ENCODE results near the gene CD1B.
A peak's percentile ranks its signal among the peaks of the same experiment; 100 is the strongest.
"Not testable (repeated sequence)": the region's sequence is repeated elsewhere in the genome, so short reads cannot be mapped to it uniquely, and the experiment has no call there.

Gene CD1B

DNA sequence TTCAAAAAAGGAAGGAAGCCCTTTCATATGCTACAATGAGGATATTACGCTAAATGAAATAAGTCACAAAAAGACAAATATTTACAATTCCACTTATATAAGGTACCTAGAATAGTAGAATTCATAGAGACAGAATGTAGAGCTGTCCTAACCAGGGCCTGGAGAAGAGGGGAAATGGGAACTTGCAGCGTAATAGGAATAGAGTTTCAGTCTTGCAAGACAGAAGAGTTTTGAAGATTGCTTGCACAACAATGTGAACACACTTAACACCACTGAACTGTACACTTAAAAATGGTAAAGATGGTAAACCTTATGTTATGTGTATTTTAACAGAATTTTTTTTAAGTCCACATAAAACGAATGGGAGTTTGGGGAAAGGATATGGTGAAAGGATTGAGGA, 2.9 kb downstream of the CD1B start:
- no peak for DNase-seq (ENCODE audit: low spot score)

- no peak for DNase-seq (ENCODE audit: low spot score)
Measured at GRCh38 chr1:158327481-158327880, 3.9 kb downstream of the CD1B start.

GRCh38 chr1:158324395-158324794, 6.9 kb downstream of the CD1B start:
- no peak for DNase-seq (ENCODE audit: low spot score)

DNA sequence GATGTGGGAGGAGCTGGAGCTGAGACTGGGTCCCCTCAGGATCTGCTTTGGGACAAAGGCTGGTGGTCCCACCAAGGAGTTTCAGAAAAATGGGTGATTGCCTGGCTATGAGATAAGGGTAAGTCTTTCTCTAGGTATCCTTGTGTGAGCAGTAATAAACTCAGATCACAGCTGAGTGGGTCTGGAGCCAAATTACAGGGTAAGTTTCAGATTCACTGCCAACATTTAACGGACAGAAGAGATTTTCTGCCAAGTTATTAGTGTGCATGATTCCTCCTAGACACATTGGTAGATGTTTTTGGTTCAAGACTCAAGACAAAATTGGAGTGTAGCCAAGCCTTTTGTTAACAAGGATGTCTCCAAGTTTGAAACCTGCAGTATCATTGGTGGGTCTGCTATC, 7.5 kb downstream of the CD1B start:
- DNase-seq (ENCODE audit: low spot score): no peak

DNA sequence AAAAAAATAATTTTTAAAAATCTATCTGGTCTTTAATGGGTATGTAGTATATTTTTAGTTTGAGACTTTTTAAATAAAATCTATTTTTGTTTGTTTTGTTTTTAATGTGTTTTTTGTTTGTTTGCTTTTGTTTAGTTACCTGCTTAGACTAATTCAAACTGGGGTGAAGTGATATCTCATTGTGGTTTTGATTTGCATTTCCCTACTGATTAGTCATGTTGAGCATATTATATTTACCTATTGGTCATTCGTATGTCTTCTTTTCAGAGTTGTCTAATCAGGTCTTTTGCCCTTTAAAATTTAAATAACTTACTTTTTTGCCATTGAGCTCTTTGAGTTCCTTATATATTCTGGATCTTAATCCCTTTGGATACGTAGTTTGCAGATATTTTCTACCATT, 20.3 kb downstream of the CD1B start:
- no peak for DNase-seq (ENCODE audit: low spot score)

GRCh38 chr1:158310623-158311022, 20.7 kb downstream of the CD1B start:
- no peak for DNase-seq (ENCODE audit: low spot score)

- DNase-seq (ENCODE audit: low spot score): no peak
Measured at GRCh38 chr1:158295791-158296190, 35.5 kb downstream of the CD1B start.

- no peak for DNase-seq (ENCODE audit: low spot score)
Measured at GRCh38 chr1:158290321-158290844, 40.9 kb downstream of the CD1B start.

DNA sequence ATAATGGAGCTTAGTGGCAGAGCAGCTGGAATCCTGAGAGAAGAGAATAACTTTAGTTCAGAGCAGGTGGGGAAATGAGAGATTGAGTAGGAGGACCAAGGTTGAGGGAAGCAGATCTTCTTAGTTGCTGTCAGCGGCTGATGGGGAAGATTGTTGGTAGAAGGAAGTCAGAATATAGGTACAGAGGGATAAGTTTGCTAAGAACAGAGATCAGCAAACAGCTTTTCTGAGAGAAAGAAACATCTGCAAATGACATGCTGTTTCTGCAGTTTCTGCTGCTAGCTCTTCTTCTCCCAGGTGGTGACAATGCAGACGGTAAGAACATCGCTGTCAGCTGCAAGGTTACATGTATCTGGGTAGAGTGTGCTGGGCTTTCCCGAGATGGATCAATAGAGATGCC, 41.5 kb downstream of the CD1B start, which contains the start of gene CD1C:
TSS of gene CD1C (plus strand) at position 113 of the 400 bp plus-strand sequence. CDS start at position 255, 142 bp downstream.
- no peak for DNase-seq (ENCODE audit: low spot score)

DNA sequence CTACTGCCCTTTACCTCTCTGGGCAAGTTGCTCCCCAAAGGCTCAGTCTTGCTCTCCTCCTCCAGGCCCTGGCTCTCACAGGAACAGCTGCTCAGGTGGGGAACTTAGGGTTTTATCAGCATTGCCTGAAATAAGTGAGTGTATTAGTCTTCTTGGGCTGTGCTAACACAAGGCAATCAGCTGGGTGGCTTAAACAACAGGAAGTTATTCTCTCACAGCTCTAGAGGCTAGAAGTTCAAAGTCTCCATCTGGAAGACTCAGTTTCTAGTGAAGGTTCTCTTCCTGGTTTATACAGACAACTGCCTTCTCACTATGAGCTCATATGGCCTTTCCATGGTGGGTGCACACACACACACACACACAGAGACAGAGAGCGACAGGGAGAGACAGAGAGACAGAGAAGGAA, 44.4 kb downstream of the CD1B start:
- no peak for DNase-seq (ENCODE audit: low spot score)

DNA sequence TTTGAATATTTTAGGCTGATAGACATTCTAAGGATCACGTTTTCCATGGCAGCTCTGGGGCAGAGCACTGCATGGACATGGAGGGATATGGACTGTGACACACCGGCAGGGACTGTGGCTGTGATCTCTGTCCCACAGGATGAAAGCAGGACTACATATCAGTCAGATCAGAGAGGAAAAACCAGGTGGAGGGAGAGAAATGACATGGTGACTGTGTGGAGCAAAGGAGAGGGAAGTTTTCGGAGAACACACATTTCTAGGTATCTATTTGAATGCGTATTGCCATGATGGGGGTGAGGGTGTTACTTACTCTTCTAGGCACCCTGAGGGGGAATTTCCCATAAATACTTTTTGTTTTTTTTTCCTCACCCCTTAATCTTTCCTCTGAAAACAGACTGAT, 44.8 kb downstream of the CD1B start:
- DNase-seq (ENCODE audit: low spot score): no peak

- DNase-seq (ENCODE audit: low spot score): peak; percentile 39
Measured at GRCh38 chr1:158285756-158286241, 45.5 kb downstream of the CD1B start.

GRCh38 chr1:158283965-158284364, 47.4 kb downstream of the CD1B start:
- no peak for DNase-seq (ENCODE audit: low spot score)

- DNase-seq (ENCODE audit: low spot score): not testable (repeated sequence)
Measured at GRCh38 chr1:158282421-158282820, 48.9 kb downstream of the CD1B start.

All from putamen (tissue), 1 donor.